Measurements from ENCODE around the gene SSBP3.
"Not testable (repeated sequence)": the region's sequence is repeated elsewhere in the genome, so short reads cannot be mapped to it uniquely, and the experiment has no call there.

SSBP3 gene

GRCh38 chr1:54391450-54392209, 14.6 kb downstream of the SSBP3 start:
- DNase-seq: no peak

DNA sequence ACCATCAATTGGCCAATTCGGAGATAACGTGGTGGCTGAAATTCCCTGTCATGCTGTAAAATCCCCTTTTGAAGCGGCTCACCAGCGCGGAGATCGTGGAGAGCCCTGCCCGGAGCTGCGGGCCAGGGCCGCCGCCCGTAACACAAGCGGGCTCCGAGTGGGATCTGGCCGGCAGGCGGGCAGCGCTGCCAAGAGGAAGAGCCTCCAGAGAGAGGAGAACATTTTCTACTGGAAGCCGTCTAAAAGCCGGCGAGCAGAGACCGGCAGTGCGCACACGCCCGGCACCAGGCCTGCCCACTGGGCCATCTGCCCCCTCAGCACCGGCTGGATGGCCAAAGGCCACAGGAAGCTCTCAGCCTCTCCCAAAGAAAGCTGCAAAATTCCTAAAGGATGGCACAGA, 15.5 kb downstream of the SSBP3 start:
- DNase-seq: no peak

DNA sequence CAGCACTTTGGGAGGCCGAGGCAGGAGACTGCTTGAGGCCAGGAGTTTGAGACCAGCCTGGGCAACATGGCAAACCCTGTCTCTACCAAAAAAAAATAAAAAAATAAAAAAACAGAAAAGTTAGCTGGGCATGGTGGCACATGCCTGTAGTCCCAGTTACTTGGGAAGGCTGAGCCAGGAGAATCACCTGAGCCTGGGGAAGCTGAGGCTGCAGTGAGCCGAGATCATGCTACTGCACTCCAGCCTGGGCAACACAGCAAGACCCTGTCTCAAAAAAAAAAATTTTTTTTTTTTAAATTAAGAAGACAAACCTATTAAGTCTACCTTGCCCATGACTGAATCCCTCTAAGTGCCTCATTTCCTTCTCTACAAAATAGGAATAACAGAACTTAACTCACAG, 16.6 kb downstream of the SSBP3 start:
- not testable (repeated sequence) for DNase-seq

- DNase-seq: no peak
Observed at GRCh38 chr1:54387419-54387818, 18.8 kb downstream of the SSBP3 start.

DNA sequence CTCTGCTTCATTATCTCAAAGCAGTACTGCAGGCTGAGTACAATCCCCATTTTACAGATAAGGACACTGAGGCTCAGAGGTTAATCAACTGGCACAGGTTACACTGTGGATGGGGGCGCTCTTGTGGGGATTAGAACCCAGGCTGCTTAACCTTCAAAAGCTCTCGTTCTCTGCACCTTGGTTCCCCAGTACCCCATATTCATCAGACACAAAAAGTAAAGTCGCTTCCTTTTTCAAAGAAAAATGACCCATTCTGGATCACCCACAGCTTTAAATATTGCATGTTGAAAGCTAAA, 20.5 kb downstream of the SSBP3 start:
- DNase-seq: no peak

GRCh38 chr1:54384918-54385726, 21.1 kb downstream of the SSBP3 start:
- no peak for DNase-seq

- no peak for DNase-seq
Observed at GRCh38 chr1:54384471-54384870, 21.7 kb downstream of the SSBP3 start.

DNA sequence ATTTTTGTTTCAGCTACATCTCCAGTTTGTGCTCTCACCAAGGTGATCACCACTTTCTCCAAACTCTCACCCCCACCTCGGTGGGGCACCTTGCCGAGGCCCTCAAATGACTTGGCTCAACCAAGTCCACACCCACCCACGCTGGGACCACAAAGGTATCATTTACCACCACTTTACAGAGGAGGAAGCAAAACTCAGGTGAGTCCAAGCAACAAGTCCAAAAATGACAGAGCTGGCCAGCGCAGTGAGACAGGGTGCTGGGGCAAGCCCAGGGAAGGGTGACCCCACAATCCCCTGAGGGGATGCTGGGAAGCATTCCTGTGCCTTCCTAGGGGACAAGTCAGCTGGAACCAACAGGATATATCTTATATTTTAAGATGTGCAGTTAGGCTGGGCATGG, 24.7 kb downstream of the SSBP3 start:
- no peak for DNase-seq

GRCh38 chr1:54380290-54380882, 25.8 kb downstream of the SSBP3 start:
- DNase-seq: no peak

DNA sequence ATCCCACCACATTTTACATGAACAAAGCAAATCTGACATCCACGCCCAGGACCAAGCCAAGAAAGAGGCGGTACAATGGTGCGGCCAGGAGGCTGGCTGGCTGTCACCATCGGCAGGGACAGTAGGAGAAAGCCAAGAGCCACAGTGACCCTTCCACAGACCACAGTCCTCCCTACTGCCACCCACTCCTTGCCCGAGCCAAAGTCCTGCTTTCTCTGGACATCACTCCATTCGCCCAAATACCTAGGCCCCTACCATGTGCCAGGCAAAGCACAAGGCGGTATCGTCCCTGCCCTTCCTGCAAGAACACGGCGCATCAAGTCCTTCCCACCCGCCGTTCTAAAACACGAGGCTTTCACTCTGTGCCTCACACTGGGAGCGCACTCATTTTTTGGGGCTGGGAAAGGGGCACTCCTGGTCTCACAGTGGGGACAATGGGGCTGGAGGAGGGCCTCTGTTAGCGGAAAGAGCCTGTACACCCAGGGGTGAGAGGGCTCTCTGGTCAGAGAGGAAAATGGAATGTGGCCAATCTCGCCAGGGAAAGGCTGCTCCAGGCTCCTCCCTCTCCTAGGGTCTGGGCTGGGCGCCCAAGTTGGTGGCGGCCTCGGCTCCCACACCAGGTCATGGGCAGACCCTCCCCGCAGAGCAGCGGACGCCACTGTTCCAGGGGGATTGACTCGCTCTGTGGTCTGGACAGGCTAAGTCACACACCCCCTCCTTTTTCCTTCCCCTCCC, 26.5 kb downstream of the SSBP3 start:
- no peak for DNase-seq

DNA sequence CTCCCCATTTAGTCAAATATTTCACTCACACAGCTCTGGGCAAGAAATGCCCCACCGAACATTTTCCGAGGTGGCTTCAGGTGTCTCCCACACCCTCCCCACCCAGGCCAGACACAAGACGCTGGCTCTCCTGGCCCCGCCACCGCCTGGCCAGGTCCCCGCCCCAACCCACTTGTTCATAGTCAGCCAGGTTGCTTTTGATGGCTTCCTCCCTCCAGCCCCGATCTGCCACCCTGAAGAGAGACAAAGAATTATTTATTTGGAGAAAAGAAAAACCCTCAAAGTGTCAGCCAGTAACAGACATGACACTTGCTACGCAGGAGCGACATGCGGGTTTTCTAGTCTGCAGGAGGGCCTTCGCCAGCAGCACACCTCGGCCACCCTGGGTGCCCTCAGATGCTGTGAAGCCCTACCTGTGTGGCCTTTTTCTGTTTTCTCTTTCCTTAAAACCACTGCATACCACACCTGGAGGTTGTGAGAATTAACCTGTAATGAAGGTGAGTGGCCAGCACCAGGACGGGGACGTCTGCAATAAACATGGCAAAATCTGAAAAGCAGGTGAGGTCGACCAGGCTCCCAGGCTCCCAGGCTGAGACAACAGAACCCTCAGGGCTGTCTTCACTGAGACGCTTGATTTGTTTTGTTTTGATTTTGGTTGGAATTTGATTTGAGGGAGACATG, 27.2 kb downstream of the SSBP3 start:
- DNase-seq: no peak

DNA sequence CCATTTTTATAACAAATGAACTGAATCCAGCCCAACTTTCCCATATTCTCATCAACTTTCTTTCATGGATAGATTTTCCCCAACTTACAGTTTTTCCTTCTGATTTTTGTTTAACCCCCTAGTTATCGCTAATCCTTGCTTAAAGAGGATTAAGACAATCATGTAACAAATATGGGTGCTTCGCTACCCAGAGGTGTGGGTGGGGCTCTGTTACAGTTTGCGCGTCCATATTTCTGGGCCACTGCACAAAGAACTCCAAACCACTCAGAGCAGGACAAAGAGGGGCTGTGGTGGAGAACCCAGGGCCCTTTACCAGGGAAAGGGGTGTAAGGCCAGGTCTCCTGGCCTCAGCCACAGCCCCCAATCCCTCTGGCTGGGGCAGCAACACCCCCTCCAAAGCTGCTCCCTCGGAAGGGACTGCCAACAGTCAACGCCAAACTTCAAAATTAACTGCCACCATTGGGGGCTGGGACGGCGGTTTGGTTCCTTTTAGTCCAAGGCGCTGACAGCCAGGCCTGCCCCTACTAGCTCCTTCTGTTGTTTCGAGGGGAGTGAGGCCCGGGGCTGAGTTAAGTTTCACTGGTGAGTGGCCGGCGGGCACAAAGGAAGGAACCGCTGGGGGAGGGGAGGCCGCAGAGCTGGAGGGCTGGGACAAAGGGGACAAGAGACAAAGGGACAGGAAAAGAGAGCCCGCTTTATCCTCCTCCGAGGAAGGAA, 27.9 kb downstream of the SSBP3 start:
- no peak for DNase-seq

GRCh38 chr1:54377040-54377691, 29.0 kb downstream of the SSBP3 start:
- DNase-seq: no peak

GRCh38 chr1:54376430-54377039, 29.7 kb downstream of the SSBP3 start:
- DNase-seq: no peak

DNA sequence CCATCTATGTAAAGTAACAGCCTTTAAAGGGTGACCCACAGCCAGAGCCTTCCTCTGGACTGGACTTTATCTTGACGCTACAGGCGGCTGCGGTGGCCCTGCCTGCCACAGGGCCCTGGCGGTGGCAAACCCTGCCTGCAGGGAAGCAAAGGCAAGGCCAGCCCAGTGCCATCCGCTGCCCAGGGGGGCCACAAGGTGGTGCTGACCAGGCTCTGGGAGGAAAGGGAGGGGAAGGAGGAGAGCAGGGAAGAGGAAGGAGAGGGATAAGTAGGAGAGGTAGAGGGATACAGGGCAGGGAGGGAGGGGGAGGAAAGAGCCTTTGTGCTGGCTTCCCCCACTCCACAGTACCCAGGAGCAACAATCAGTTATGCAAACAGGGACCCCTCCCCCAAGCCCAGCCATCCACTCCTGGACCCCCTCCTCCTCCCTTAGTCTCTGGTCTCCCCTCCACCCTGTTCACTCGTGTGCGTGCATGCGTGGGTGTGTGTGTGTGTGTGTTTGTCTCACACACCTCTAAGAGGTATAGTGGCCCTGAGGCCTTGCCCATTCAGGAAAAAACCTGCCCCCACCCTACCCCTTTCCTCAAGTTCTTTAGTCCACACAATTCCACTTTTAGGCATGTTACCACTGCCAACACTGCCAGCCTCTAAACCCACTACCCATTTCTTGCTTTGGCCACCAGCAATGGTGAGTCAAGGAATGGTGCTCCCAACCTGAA, 30.3 kb downstream of the SSBP3 start:
- DNase-seq: no peak

DNA sequence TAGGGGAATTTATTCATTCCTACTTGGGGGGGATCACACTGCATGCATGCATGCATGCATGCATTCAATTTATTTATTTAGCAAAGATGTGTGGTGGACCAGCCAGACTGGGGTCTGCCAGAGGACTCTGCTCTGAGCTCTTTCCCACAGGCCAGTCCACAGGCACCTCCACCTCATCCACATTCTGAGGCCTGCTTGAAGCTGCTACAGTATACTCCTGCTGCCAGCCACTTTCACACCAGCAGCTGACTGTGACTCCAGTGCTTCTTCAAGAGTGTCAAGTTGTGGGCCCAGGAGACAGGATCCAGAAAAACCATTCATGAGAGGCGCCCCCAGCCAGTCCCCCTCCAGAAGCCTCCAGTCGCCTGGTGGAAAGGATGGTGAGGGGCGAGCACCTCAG, 30.9 kb downstream of the SSBP3 start:
- no peak for DNase-seq

DNA sequence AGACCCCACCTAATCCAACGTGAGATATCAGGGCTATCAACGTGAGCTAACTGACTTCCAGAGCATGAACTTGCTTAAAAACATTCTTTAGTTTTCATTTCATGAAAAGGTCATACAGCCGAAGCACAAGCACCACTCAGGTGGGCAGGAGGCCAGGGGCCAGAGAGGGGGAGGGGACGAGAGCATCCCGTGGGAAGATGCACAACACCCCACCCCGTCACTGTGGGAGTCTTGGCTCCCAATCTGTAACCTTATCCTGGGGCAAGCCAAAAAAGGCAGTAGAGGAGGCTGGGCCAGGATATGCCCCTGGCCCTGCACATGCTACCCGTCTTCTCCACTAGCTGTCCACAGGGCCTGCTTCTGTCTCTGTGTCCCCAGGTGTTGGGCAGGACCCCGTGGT, 31.4 kb downstream of the SSBP3 start:
- DNase-seq: no peak

DNA sequence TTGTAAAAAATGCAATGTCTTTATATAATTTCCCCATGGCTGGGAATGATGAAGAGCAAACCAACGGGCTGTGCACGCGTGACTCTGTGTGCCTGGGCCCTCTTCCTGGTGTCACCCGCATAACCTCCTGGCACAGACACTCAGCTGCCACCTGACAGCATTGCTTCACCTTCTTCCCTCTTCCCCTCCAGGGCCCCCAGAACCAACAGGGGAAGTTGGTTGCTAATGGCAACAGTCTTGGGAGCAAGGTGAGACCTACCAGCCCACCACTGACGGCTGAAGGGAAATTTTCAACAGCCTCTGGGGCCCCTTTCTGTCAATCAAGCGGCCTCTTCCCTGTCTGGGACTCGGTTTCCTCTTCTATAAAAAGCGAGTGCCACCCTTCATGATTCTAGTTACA, 33.2 kb downstream of the SSBP3 start:
- DNase-seq: no peak

DNA sequence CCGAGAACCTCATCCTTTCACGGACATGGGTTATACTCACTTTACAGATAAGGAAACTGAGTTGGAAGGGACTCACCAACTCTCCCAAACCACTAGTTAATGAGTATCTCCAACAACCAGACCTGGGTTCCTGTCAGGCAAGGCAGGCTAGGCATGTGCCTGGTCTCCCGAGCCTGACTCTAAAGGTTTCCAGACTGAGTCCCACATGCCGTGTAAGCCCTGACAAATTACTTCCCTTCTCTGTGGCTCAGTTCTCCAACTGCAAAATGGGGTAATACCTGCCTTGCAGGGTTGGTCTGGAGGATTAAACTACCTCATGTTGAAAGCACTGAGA, 34.3 kb downstream of the SSBP3 start:
- DNase-seq: no peak

DNA sequence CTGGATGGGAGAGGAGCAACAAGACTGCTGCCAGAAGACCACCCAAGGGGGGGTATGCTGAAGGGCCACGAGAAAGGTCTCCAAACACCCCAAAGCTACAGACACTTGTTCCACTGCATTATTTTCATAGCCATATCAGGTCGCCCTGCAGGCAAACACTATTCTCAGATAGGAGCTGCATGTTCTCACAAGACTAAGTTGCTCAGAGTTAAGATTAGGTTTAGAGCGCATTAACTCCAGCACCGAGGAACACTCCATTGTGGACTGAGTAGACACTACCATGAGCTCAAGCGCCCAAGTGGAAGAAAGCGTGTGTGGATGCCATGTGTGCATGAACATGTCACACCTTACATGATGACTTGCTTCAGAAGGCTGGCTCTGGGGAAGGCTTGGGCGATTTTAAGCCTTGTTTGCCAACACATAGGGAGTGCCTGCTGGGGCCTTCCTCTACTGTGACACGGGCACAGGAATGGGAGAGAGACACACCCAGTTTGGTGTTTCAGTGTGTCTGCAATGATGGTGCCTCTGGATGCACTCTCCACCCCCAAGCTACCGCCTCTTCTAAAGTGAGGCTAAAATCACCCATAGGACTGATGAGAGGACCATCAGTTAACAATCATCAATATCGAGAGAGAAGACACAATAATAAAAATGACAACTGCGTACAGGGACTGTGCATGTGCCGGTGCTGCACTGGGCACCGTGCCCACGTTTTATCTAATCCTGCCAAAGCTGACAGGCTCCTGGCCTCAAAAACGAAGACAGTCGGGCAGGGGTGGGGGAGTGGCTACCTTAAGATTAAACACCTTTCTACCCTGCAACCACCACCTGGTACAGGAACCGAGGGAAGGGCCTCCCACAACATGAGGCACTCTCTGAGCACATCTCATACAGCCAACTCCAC, 34.9 kb downstream of the SSBP3 start:
- no peak for DNase-seq
